ENCODE results near the gene SETD3.

DNA sequence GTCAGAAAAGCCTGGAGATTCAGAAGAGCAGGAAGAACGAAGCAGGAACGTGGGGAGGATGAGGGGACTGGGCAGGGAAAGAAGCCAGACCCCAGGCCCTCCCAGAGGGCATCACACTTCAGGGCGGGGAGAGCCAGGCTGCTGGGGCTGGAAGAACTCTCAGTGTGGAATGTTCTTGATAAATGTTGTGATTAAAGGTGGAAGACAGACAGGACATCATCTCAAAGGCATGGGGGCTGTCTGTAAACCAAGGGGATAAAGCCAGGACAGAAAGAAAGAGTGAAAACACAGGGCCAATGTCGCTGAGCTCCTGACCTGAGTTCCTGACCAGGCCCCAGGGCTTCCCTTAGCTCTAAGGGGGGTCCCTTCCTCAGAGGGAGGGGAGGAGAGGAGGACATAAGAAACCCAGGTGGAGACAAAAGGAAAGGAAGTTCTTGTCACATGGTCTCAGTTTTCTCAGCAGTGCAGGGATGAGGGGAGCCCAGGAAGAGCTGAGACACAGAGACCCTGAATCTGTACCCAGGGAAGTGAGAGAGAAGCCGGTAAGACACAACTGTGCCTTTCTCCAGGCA lies 56.3 kb downstream of the SETD3 start:
- no peak for TF ChIP-seq CTCF (optimal IDR thresholded peaks at IDR 0.05 in 1 of 3, IDR thresholded peaks at IDR 0.05 in 1 of 3, conservative IDR thresholded peaks at IDR 0.05 in 1 of 3; ENCODE audit: extremely low read depth in 1 of 3, insufficient read depth in 2 of 3, low read length in 3 of 3)
- no peak for TF ChIP-seq EZH2 (IDR thresholded peaks at IDR 0.05; ENCODE audit: low read length)

All from keratinocyte (primary cell).